Measurements from ENCODE around the gene GPR78. TPM values are rescaled to one million over a fixed set of nuclear protein-coding genes. Genes with fewer than 3 reads are reported as not detected.
"Not testable (repeated sequence)": the region's sequence is repeated elsewhere in the genome, so short reads cannot be mapped to it uniquely, and the experiment has no call there.

The GPR78 gene
- total RNA-seq, 2 donors from 2014 or later: 0.09 to 0.10 TPM

GRCh38 chr4:8618421-8618820, 38.2 kb downstream of the GPR78 start:
- peak; percentile 42 for DNase-seq (ENCODE audit: low spot score)
- intact Hi-C loops (cut with DNase I): no loop called here

GRCh38 chr4:8618961-8619720, 38.9 kb downstream of the GPR78 start:
- intact Hi-C loops (cut with DNase I): no loop called here
- peak; percentile 70 for DNase-seq (ENCODE audit: low spot score)

- intact Hi-C loops (cut with DNase I): not testable (repeated sequence)
- DNase-seq (ENCODE audit: low spot score): peak; percentile 28
These were observed 40.9 kb downstream of the GPR78 start for GRCh38 chr4:8621135-8621534.

GRCh38 chr4:8624601-8625272, 44.5 kb downstream of the GPR78 start:
- intact Hi-C loops (cut with DNase I); DNase-seq (ENCODE audit: low spot score): not testable (repeated sequence)

- intact Hi-C loops (cut with DNase I); DNase-seq (ENCODE audit: low spot score): not testable (repeated sequence)
These were observed 50.2 kb downstream of the GPR78 start for GRCh38 chr4:8630240-8630905.

- intact Hi-C loops (cut with DNase I): not testable (repeated sequence)
- DNase-seq (ENCODE audit: low spot score): peak; percentile 53
These were observed 51.7 kb downstream of the GPR78 start for GRCh38 chr4:8631896-8632295.

- peak; percentile 75 for DNase-seq (ENCODE audit: low spot score)
- intact Hi-C loops (cut with DNase I): not testable (repeated sequence)
These were observed 54.6 kb downstream of the GPR78 start for GRCh38 chr4:8634773-8635172.

- intact Hi-C loops (cut with DNase I); DNase-seq (ENCODE audit: low spot score): not testable (repeated sequence)
These were observed 55.8 kb downstream of the GPR78 start for GRCh38 chr4:8635897-8636554.

Other genes with a start within 250 kb of the GPR78 start
- gene ACOX3, start 139.7 kb upstream of the GPR78 start, total RNA-seq: 10 to 100 TPM; 29.7 to 36.8 TPM
- gene TRMT44, start 139.6 kb upstream of the GPR78 start, total RNA-seq: 10 to 100 TPM; 14.2 to 15.5 TPM
- 10 to 100 TPM in 1 of 2 donors, 1 to 10 TPM in 1; 5.3 to 15.6 TPM for gene CPZ, start 12.4 kb downstream of the GPR78 start, total RNA-seq